NCI-H748 treated with DMSO at 0.1 percent for 48 hours (cell line): ENCODE measurements around the gene RENBP.
A peak's percentile ranks its signal among the peaks of the same experiment; 100 is the strongest.

Experiments
- DNase-seq: peaks from one replicate; lab custom pipeline; 2025; lab: John Stamatoyannopoulos, UW

Gene RENBP

DNA sequence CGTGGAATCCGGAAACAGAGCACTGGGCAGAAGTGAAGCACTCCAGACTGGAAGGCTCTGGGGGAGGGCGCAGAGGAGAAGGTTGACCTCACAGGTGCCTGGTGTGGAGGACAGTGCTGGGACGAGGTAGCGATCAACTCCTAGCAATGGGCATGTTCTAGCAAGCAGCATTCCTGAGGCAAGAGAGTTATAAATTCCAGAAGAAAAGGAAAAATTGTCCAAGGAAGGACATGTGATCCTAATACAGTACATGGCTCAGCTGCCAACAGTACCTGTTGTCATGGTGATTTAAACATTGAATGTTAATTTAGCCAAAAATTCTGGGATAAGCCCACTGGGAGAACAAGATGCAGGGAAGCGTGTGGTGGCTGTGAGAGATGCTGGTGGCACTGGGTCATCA, 26.6 kb downstream of the RENBP start:
- no peak for DNase-seq

DNA sequence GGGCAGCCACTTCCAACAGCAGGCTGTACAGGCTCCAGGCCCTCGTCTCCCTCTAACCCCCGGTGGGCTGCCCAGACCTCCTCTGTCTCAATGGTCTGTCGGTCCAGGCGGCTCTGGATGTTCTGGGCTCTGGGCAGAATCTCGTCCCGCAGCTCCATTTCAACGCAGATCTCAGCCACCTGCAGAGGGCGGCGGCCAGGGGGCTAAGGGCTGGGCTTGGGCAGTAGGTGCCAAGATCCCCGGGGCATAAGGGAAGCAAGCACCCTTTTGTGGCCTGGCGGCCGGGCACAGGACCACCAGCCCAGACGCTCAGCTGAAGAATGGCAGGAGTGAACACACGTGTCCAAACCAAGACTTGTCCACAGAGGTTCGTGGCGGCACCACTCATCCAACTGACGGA, 30.7 kb downstream of the RENBP start:
- DNase-seq, result no peak

DNA sequence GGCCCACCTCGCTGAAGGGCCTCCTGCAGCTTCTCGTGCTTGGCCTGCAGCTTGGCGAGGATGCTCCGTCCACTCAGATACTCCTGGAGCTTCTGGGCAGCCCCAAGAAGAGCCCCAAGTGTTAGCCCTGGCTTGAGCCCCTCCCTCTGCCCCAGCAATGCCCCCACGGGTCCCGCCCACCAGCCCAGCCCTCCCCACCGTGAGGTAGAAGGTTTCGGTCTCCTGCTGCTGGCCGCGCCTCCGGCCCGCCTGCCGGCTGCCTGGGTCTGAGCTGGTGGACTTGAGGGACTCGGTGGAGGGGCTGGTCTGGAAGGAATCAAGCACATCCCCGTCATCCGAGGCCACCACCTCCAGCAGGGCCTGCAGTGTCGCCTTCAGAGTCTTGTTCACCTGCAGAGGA, 31.2 kb downstream of the RENBP start:
- no peak for DNase-seq

DNA sequence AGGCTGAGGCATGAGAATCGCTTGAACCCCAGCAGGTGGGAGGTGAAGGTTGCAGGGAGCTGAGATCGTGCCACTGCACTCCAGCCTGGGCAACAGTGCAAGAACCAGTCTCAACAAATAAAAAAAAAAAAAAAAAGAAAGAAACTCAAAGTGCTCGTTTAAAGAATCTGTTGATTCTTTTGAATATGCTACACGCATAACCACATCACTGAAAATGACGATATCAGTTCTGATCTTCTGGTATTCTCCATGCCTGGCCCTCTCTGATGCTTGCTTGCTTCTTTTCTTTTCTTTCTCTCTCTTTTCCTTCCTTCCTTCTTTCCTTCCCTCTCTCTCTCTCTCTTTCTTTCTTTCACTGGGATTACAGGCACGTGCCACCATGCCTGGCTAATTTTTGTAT, 32.6 kb downstream of the RENBP start:
- DNase-seq, result no peak

DNA sequence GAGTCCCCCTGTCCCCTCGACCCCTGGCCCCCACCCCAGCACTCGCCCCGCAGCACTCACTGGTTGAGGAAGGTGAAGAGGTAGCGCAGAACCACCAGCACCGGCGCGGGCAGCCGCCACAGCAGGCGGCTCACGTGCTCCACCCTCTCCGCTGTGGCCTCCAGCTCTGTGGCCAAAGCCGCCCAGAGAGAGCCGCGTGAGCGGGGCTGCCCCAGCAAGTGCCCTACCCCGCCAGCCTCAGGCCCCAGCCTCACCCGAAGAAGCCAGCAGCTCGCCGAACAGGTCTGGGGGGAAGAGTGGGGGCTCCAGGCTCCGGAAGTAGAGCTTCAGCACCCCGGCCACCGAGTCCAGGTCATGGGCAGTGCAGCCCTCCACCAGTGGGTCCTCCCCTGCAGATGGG, 34.0 kb downstream of the RENBP start:
- no peak for DNase-seq

DNA sequence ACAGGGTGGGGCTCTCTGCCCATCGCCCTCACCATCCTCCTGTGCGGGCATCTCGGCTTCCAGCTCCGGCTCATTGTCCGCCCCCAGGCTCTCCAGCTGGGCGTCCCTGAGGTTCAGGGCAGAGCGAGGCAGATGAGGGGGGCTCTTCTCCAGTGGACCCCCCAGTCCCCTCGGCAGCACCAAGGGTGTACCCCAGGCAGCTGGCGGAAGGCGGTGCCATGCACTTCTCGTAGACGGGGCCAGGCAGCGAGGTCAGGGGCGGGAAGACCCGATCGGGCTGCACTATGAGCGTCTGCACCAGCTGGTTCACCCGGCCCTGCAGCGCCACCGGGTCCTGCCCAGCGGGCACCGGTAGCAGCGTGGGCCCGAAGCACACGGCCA, 34.5 kb downstream of the RENBP start:
- no peak for DNase-seq

DNA sequence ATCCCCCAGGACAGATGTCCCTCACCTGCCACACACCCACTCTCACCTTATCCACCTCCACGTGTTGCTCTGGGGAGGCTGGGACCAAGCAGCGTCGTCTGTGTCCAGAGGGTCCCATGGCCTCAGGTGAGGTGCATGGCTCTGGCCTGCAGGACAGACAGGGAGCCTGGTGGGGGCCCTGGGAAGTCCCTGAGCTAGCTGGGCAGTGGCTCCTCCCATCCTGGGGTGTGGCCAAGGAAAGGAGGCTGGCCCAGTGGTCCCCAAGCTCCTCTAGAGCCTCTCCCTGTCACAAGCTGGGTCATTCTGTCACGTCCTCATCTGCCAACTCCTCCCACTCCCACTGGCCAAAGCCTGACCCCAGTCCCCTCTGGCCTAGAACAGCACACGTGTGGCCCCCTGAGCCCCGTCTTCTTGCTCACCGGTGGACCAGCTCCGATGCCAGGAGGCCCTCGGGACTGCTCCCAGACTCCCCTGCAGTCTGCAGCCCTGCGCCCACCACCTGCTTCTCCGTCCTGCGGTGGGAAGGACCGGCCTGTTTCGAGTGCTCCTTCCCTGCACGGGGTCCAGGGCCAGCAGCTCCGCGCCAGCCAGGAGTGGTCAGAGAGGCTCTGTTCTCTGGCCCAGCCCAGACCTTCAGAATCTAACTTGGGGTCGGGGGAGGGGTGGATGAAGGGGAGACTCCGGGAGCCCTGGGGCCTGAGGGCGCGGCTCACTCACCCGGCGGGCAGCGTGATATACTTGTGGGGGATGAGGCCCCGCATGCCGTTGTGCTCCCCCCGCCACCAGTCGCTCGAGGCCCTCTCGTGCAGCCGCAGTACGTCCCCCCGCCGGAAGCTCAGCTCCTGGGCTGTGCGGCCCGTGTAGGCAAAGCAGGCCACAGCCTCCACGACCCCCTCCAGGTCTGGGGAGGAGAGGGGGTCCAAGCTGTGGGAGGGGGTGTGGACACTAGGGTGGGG, 35.1 kb downstream of the RENBP start:
- no peak for DNase-seq

DNA sequence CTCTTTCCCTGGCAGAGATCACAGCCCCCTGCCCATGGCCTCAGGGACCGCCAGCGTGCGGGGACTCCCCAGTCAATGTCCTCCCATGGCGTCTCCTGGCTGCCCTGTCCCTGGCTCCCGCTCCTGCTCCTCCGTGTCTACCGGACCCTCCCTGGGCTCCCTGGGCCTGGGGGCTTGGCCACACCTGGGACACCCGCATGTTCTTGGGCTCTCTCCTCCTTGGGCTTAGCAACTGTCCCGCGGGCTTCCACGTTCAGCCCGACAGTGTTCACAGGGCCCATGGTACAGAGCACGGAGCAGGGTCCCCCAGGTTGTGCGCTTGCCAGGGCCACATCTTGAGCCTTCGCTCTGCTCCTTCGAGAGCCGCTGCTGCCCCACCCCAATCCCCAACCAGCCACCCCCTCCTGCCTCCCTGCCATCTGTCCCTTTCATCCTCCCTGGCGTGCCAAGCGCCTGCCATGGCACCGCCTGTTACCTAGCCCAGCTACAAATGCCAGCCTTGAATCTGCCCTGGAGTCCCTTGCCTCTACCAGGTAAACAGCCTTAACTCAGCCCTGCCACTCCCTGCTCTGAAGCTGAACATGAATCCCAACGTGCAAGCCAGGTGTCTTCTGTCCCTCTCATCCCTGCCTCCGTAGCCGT, 36.1 kb downstream of the RENBP start:
- DNase-seq, result no peak

DNA sequence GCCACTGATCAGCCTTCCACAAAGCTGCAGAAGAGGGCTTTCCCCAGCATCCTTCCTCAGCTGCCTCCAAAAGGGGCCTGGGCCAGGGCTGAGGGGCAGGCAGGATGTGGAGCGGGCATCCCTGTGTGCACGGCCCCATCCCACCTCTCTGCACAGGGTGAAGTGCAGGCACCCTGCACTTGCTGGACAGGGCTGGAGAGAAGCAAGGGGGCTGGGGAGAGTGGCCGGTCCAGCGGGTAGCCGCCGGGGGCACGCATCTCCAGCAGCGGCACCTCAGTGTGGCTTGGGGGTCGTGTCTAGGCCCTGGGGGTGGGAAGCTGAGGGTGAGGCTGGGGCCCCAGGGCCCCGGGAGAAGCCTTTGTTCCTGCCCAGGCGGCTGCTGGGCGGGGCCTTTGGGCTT, 37.0 kb downstream of the RENBP start:
- DNase-seq, result no peak

DNA sequence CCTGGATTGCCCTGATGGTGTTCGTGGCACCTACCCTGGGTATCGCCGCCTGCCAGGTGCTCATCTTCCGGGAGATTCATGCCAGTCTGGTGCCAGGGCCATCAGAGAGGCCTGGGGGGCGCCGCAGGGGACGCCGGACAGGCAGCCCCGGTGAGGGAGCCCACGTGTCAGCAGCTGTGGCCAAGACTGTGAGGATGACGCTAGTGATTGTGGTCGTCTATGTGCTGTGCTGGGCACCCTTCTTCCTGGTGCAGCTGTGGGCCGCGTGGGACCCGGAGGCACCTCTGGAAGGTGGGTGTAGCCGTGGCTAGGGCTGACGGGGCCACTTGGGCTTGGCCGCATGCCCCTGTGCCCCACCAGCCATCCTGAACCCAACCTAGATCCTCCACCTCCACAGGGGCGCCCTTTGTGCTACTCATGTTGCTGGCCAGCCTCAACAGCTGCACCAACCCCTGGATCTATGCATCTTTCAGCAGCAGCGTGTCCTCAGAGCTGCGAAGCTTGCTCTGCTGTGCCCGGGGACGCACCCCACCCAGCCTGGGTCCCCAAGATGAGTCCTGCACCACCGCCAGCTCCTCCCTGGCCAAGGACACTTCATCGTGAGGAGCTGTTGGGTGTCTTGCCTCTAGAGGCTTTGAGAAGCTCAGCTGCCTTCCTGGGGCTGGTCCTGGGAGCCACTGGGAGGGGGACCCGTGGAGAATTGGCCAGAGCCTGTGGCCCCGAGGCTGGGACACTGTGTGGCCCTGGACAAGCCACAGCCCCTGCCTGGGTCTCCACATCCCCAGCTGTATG, 38.1 kb downstream of the RENBP start:
- no peak for DNase-seq

DNA sequence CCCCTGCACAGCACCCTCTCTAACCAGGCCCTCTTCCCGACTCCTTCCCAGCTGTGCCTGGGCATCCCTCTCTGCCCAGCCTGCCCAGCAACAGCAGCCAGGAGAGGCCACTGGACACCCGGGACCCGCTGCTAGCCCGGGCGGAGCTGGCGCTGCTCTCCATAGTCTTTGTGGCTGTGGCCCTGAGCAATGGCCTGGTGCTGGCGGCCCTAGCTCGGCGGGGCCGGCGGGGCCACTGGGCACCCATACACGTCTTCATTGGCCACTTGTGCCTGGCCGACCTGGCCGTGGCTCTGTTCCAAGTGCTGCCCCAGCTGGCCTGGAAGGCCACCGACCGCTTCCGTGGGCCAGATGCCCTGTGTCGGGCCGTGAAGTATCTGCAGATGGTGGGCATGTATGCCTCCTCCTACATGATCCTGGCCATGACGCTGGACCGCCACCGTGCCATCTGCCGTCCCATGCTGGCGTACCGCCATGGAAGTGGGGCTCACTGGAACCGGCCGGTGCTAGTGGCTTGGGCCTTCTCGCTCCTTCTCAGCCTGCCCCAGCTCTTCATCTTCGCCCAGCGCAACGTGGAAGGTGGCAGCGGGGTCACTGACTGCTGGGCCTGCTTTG, 38.9 kb downstream of the RENBP start:
- no peak for DNase-seq

DNA sequence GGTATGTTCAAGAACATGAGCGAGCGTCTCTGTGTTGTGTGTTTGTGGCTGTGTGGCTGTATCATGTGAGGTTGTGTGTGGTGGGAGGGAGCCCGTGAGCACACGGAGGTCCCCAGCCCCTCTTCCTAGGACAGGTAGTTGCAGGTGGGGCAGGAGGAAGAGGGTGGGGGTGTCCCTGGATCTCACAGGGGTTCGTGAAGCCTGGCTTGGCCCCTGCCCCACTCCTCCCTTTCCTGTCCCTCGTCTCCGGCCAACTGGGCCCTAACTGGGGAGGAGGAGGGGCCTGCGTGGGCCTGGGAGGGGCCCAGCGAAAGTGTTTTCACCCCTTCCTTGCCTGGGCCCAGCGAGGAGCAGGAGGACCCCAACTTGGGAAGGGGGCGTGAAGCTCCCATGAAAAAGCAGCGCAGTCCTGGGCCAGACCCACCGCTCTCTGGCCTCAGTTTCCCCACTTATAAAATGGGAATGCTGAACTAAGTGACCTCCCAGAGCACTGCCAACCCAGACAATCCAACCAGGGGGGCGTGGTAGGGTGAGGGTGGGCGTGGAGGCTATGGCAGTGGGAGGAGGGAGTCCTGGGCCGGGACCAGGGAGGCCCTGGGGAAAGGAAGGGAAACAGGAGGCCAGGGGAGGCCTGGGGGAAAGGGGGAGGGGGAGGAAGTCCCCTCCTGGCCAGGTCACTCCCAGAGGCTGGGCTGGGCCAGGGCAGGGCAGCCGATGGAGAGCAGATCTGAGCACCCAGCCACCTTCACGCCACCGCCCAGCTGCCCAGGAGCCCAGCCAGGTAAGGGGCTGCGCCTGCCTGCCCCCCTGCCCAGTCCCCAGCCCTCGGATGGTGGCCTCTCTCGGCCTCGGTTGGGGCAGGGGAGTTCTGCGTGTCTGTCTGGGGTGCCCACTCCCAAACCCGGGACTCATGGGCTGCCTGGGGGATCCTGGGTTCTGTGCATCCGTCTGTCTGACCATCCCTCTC, 40.2 kb downstream of the RENBP start, which contains the start of gene AVPR2:
TSS of gene AVPR2 (plus strand) at position 683 of the 967 bp plus-strand sequence. CDS start 473 bp downstream, outside the sequence.
- no peak for DNase-seq

DNA sequence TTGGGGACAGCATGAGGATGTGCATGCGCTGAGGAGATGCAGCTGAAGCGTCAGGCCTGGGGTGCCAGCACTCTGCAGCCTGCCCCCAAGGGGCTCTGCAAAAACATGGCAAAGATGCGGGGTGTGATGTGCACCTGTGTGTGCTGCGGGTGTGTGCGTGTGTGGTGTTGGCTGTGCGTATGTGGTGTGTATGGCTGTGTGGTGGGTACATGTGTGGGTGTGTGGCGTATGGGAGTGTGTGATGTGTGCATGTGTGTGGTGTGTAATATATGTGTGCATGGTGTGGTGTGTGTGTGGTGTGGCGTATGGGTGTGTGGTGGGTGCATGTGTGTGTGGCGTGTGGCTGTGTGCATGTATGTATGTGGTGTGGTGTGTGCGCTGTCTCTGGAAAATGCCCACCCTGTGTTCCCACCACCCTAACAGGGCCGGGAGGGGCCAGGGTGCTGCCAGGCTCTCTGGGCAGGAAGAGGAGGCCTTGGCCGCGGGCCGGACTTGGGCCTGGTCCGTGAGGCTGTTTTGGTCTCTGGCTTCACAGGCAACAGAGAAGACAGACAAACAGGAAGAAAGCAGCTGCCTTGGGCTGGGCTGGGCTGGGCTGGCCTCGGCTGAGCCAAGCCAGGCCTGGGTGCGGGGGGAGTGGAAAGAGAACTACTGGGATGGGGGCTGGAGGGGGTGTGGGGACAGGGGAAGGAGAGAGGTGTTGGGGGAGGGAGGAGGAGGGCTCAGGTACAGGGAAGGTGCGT, 41.0 kb downstream of the RENBP start:
- no peak for DNase-seq

DNA sequence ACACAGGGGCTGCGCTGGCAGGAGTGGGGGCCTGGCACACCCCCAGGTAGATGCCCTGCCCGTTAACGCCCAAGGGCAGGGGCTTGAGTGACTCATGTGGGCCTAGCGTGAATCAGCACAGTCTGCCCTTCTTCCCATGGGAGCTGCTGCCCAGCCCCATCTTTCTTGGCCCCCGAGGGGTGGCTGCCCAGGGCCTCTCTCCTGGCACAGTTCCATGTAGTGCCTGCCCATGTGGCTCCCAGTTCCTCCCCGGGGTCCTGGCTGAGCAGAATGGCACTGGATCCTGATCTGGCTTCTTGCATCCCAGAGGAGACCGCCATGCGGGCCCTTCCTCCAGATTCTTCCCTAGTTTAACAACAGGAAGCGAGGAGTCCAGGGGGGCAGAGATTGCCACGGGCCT, 42.1 kb downstream of the RENBP start:
- no peak for DNase-seq

DNA sequence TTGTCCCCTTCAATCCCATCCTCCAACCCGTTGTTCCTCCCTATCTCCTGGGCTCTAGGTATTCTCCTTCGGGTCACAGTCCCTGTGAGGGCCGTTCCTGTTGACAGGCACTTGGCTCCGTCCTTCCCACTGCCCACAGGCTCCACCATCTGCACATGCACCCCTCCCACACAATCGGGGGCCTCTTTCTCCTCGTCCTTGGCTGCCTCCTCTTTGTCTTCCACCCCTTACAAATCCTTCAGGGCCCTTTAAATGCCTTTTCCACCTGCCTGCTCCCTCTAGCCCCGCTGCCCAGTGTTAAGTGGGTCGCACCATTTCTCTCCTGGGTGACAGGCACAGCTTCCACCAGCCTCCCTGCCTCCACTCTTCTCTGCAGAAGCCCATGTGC, 42.7 kb downstream of the RENBP start:
- no peak for DNase-seq

DNA sequence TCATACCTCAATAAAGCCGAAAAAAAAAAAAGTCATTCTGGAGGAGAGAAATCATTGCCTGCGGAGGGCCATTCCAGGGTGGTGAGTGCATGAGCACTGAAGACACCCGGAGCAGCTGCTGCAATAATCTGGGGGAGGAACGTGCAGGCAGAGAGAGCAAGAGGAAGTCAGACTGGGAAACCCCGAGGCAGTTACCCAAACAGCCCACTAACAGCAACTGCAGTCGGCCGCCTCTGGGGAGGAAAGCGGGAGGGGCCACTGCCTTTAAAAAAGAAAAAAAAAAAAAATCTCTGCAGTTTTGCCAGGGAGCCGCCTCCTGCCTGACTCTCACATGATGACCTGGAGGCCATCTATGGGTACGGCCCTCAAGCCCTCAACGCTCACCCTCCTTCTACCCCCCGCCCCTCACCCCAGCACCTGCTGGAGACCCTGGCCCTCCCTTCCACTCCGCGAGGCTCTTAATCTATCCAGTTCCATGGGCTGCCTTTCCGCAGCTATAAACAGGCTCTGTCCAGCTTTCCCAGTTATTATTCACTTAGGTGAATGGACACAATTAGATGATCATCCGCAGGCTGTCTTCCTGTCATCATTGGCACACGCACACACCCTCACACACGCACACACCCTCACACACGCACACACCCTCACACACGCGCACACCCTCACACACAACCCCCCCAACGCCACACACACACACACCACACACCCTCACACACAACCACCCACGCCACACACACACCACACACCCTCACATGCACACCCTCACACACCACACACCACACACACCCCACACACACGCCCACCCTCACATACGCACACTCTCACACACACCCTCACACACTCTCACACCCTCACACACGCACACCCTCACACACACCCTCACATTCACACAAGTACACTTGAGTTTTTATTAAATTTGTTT, 43.4 kb downstream of the RENBP start:
- DNase-seq, result no peak

DNA sequence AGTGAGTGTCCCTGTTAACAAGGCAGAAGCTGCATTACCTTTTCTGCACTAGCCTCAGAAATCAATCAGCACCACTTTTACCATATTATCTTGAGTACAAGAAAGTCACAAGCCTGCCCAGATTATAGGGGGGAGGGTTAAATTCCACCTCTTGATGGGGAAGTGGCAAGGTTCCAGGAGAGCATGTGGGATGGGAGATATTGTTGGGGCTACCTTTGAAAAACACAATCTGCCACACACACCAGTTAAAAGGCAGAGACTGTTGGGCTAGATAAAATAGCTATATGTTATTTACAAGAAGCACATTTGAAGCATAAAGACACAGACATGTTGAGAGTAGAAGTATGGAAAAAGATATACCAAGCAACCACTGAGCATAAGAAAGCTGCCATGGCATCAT, 46.5 kb downstream of the RENBP start:
- DNase-seq, result no peak

DNA sequence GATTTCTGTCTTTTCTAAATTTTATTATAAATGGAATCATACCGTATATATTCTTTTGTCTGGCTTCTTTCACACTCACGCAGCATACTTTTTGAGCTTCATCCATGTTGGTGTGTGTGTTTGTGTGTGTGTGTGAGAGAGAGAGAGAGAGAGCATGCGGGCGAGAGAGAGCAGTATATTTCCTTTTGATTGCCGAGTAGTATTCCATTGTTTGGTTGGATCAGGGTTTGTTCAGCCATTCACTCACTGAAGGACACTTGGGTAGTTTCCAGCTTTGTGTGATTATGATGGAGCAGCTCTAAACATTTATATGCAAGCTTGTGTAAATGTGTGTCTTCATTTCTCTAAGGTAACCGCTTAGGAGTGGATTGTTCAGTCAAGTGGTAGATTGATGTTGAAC, 55.3 kb downstream of the RENBP start:
- peak; percentile 3 for DNase-seq

DNA sequence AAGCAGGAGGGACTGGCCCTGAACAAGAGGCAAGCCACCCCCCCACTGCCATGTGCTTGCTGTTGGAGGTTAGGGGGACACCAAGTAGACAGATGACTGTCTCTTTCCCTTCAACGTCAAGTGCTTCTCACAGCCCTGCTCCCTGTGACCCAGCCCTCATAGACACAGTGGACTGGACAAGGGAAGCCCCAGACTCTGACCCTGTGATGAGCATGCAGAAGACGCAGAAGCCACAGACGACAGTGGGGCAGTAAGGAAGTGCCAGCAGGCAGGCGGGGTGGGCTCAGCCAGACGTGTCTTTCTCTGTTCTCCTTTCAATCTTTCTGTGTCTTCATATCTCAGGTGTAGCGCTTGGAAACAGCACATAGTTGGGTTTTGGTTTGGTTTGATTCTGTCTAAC, 56.1 kb downstream of the RENBP start:
- DNase-seq, result no peak
